HL-60 (cell line): ENCODE data around the gene GRK5.

ENCODE experiments used
- GABPA ChIP-seq: IDR thresholded peaks from 2 replicates; pipeline ENCODE4 v1.6.1; 2012; ENCODE audit warnings: low read depth
- POLR2AphosphoS5 ChIP-seq: IDR thresholded peaks from 2 replicates; pipeline ENCODE4 v1.6.1; 2012; ENCODE audit warnings: low read depth
- SPI1 ChIP-seq: IDR thresholded peaks from 2 replicates; pipeline ENCODE4 v1.6.1; 2012; ENCODE audit warnings: low read depth, mild to moderate bottlenecking, borderline replicate concordance
- TF ChIP-seq, protein P1 (sequence below): IDR thresholded peaks from one replicate; pipeline ENCODE4 v1.5.1; 2011; ENCODE audit warnings: low read length, control low read depth, inconsistent platforms; ENCODE audit not compliant: insufficient read depth
- TF ChIP-seq, protein P2 (sequence below): IDR thresholded peaks from 2 replicates; pipeline ENCODE4 v1.6.1; 2012; ENCODE audit warnings: low read depth; ENCODE audit not compliant: insufficient replicate concordance

DNA sequence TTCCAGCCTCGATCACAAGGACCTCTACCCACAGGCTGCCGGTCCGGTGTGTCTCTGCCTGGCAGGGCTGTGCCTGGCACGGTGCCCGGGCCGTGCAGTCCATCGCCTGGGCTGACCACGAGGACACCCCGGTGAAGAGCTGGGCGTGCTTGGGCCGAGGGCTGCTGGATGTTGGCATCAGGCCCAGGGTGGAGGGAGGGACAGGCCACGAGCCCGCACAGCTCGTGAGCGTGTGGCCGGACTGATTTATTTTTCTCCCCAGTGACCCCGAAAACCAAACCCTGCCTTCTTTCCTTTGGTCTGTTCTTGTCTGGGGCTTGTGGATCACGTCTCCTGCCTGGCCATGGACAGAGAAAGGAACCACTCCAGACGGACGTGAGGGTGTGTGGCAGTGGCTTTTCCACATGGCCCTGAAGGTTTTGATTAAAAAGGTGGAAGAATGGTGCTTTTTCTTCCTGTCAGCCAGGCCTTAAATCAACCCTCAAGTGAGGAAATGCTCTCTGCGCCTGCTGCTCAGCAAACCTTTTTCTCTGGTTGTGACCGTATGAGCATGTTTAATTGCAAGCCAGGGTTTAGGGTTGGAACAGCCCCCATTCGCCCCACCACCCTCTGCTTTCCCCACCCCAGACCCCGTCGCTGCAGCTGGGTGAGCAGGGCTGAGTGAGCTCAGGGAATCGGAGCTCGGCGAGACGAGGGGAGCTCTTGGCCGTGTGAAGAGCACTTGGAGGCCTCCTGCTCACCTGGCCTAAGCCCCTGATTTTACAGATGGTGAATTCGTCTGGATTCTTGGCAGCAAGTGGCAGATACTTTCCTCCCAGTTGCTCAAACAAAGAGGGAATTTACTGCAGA, 205.1 kb downstream of the GRK5 start:
- TF ChIP-seq, protein P1, sequence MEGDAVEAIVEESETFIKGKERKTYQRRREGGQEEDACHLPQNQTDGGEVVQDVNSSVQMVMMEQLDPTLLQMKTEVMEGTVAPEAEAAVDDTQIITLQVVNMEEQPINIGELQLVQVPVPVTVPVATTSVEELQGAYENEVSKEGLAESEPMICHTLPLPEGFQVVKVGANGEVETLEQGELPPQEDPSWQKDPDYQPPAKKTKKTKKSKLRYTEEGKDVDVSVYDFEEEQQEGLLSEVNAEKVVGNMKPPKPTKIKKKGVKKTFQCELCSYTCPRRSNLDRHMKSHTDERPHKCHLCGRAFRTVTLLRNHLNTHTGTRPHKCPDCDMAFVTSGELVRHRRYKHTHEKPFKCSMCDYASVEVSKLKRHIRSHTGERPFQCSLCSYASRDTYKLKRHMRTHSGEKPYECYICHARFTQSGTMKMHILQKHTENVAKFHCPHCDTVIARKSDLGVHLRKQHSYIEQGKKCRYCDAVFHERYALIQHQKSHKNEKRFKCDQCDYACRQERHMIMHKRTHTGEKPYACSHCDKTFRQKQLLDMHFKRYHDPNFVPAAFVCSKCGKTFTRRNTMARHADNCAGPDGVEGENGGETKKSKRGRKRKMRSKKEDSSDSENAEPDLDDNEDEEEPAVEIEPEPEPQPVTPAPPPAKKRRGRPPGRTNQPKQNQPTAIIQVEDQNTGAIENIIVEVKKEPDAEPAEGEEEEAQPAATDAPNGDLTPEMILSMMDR: no peak
- TF ChIP-seq SPI1: no peak
- no peak for TF ChIP-seq POLR2AphosphoS5
- TF ChIP-seq, protein P2, sequence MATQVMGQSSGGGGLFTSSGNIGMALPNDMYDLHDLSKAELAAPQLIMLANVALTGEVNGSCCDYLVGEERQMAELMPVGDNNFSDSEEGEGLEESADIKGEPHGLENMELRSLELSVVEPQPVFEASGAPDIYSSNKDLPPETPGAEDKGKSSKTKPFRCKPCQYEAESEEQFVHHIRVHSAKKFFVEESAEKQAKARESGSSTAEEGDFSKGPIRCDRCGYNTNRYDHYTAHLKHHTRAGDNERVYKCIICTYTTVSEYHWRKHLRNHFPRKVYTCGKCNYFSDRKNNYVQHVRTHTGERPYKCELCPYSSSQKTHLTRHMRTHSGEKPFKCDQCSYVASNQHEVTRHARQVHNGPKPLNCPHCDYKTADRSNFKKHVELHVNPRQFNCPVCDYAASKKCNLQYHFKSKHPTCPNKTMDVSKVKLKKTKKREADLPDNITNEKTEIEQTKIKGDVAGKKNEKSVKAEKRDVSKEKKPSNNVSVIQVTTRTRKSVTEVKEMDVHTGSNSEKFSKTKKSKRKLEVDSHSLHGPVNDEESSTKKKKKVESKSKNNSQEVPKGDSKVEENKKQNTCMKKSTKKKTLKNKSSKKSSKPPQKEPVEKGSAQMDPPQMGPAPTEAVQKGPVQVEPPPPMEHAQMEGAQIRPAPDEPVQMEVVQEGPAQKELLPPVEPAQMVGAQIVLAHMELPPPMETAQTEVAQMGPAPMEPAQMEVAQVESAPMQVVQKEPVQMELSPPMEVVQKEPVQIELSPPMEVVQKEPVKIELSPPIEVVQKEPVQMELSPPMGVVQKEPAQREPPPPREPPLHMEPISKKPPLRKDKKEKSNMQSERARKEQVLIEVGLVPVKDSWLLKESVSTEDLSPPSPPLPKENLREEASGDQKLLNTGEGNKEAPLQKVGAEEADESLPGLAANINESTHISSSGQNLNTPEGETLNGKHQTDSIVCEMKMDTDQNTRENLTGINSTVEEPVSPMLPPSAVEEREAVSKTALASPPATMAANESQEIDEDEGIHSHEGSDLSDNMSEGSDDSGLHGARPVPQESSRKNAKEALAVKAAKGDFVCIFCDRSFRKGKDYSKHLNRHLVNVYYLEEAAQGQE: no peak
- no peak for TF ChIP-seq GABPA
